Colonic mucosa (tissue), 4 donors: ENCODE measurements around the gene SUCLG1. TPM values are rescaled to one million over a fixed set of nuclear protein-coding genes. Genes with fewer than 3 reads are reported as not detected.
A peak's percentile ranks its signal among the peaks of the same experiment; 100 is the strongest.

Experiments
- DNase-seq: peaks from one replicate; pipeline ENCODE4 v3.0.0-alpha.2; 2020
- H3K27ac ChIP-seq: fragments of 200-600 bp; one replicate; pipeline ENCODE4 v1.8.0; 2021
- H3K27me3 ChIP-seq: fragments of 200-600 bp; one replicate; pipeline ENCODE4 v1.8.0; 2021
- H3K36me3 ChIP-seq: fragments of 200-600 bp; one replicate; pipeline ENCODE4 v1.8.0; 2021
- H3K4me1 ChIP-seq: fragments of 200-600 bp; one replicate; pipeline ENCODE4 v1.8.0; 2021; ENCODE audit warnings: mild to moderate bottlenecking
- H3K4me3 ChIP-seq: fragments of 200-600 bp; one replicate; pipeline ENCODE4 v1.8.0; 2021
- H3K9ac ChIP-seq, 2 donors: one replicate each; pipeline ENCODE4 v1.7.0; 2013; ENCODE audit warnings: control low read depth in 2 of 2, low read depth in 2 of 2, low read length in 2 of 2
- H3K9me3 ChIP-seq: fragments of 200-600 bp; one replicate; pipeline ENCODE4 v1.8.0; 2021
- intact Hi-C: fragments of 100-400 bp; cut with DNase I; formaldehyde crosslinking; loops from one replicate; pipeline ENCODE4 v1.14.1; 2022
- total RNA-seq, 2 donors: library from RNA; stranded (reverse); fragmentation: NEBNext Ultra II Directional in 1 of 2; extraction: Animal tissue kit (Norgen Biotek cat#: 25700) in 1 of 2; gene quantifications; one replicate each; pipeline ENCODE4 v1.2.1, GENCODE V29; 2021
- TF ChIP-seq, protein P1 (sequence below): fragments of 200-600 bp; IDR thresholded peaks from one replicate; pipeline ENCODE4 v1.8.0; 2022; ENCODE audit warnings: antibody characterized with exemption, mild to moderate bottlenecking
- donor health status: healthy.
- donor health status: DM: no; HTN: no; CAD: no.
- donor health status: DM: no; HTN: no; CAD: no.

The SUCLG1 gene
- total RNA-seq, 2 donors from 2014 or later, result 249 to 253 TPM

DNA sequence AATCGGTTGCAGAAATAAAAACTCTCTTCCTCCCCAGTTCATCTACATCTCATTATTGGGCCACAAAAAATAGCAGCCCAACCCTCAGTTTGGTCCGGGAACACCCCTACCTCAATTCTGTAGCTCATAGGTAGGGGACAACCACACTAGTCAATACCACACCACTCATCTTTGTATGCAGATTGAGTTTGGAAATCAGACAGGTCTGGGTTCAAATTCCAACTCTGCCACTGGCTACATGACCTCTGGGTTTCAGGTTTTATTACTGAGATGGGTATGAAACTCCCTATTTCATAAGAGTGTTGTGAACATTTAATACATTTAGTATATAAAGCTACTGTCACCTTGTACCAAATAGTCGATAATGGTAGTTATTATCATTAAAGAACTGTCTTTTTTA is 2.2 kb upstream of the SUCLG1 start:
- no peak overlapping the region for H3K27ac ChIP-seq
- H3K27me3 ChIP-seq, result no peaks in the 10 kb centered on the region
- peaks cover 5% of the 10 kb centered on the region for H3K4me1 ChIP-seq
- no peaks in the 10 kb centered on the region for H3K9me3 ChIP-seq
- no peaks in the 10 kb centered on the region for H3K36me3 ChIP-seq
- no peak overlapping the region for H3K4me3 ChIP-seq
- intact Hi-C loops, result no loop called here
- TF ChIP-seq, protein P1, sequence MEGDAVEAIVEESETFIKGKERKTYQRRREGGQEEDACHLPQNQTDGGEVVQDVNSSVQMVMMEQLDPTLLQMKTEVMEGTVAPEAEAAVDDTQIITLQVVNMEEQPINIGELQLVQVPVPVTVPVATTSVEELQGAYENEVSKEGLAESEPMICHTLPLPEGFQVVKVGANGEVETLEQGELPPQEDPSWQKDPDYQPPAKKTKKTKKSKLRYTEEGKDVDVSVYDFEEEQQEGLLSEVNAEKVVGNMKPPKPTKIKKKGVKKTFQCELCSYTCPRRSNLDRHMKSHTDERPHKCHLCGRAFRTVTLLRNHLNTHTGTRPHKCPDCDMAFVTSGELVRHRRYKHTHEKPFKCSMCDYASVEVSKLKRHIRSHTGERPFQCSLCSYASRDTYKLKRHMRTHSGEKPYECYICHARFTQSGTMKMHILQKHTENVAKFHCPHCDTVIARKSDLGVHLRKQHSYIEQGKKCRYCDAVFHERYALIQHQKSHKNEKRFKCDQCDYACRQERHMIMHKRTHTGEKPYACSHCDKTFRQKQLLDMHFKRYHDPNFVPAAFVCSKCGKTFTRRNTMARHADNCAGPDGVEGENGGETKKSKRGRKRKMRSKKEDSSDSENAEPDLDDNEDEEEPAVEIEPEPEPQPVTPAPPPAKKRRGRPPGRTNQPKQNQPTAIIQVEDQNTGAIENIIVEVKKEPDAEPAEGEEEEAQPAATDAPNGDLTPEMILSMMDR, result no peak
- H3K9ac ChIP-seq, result no peak overlapping the region
- no peak for DNase-seq

DNA sequence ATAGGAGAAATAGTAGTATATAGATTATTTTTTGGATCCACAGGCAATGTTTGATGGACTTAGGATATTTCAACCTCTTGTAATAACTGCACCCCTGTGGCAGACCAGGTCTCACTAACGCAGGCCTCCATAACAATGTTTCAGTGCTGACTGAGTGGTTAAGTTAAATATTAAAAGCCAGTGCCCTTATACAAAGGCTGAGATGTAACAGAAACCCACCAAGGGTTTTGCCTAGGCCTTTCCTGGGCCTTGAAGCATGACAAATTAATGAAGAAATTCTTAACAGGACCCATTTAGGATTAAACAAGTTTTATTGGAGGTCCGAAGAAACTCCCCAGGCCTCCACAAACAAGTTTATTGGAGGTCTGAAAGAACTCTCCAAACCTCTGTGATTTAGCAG is 1.6 kb upstream of the SUCLG1 start:
- no peak overlapping the region for H3K27ac ChIP-seq
- TF ChIP-seq, protein P1, result no peak
- no peaks in the 10 kb centered on the region for H3K27me3 ChIP-seq
- peaks cover 5% of the 10 kb centered on the region for H3K4me1 ChIP-seq
- no peaks in the 10 kb centered on the region for H3K9me3 ChIP-seq
- H3K9ac ChIP-seq, result no peak overlapping the region
- H3K4me3 ChIP-seq, result no peak overlapping the region
- DNase-seq, result no peak
- no peaks in the 10 kb centered on the region for H3K36me3 ChIP-seq
- intact Hi-C loops, result no loop called here

DNA sequence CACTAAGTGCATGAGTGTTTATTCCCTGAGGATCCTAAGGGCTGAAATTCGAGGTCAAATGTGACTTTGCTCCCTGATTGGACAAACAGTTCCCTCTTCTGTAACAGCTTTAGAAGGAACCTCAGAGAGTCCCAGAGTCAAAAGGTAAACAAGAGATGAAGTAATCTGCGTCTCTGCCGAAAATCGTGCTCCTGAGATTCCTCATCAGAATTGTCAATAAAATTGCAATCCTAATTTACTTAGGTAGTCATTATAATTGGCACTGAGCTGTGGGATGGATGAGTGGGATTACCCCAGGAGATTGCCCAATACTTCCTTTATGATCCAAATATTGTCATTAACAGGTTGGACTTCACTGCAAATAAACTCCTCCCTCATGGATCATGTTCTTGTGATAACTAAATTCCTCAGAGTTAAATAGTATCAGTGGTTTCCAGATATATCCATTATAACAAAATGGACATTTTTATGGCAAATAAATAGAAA is 907 bp upstream of the SUCLG1 start:
- Histone ChIP-seq H3K4me1 (peaks cover 5% of the 10 kb centered on the region), H3K9me3 (no peaks in the 10 kb centered on the region), H3K27ac (peak overlapping the region; percentile 81), H3K4me3 (peak overlapping the region; percentile 77), H3K36me3 (no peaks in the 10 kb centered on the region), H3K27me3 (no peaks in the 10 kb centered on the region), H3K9ac (peak overlapping the region; percentile 92 to 97)
- TF ChIP-seq, protein P1, result no peak
- intact Hi-C loops, result no loop called here
- DNase-seq, result no peak

DNA sequence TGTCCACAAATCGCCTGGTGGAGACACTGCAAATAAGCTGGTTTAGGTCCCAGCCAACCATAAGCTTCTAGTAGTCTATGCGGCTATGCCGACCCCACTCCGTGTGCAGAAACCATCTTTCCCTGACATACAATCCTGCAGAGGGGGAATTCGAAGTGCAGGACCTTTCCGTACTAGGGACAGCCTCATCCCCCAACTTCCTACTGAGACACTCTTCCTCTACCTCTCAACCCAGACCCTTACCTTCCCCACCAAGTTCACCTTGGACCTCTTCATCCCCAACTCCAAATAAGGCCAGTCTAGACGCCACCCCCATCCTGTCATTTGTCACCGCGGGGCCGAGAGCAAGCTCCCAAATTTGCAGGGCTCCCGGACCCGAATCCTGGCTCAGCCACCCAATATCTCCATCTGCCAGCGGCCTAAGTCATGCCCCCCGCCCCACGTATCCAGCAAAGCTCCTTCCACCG is 496 bp downstream of the SUCLG1 start:
- peak; percentile 51 for DNase-seq
- Histone ChIP-seq H3K36me3 (no peaks in the 10 kb centered on the region), H3K4me1 (peaks cover 5% of the 10 kb centered on the region), H3K4me3 (peak overlapping the region; percentile 77), H3K27me3 (no peaks in the 10 kb centered on the region), H3K9me3 (no peaks in the 10 kb centered on the region), H3K27ac (peak overlapping the region; percentile 81), H3K9ac (peak overlapping the region; percentile 92 to 97)
- intact Hi-C loops, result no loop called here
- TF ChIP-seq, protein P1, result no peak

DNA sequence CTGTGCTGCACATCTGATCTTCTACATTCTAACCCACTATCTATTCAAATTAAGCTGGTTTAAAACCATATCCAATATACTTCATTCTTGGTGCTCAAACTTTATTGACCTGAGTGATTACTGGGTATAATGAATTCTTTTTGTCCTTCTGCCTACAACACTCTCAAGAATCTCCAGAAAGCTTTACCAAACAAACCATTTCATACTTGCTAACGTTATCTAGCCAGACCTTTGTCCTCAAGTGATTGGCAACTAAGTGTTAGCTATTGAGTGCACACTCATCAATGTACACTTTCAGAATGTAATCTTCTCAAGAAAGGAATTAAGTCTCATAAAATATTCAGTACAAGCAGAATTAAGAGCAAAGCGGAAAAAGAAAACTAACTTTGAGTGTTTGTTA is 1.4 kb downstream of the SUCLG1 start:
- peaks cover 5% of the 10 kb centered on the region for H3K4me1 ChIP-seq
- peak overlapping the region; percentile 77 for H3K4me3 ChIP-seq
- no peaks in the 10 kb centered on the region for H3K9me3 ChIP-seq
- H3K36me3 ChIP-seq, result no peaks in the 10 kb centered on the region
- H3K27ac ChIP-seq, result no peak overlapping the region
- TF ChIP-seq, protein P1, result no peak
- H3K9ac ChIP-seq, result peak overlapping the region in 1 of 2 donors; percentile 97
- no peaks in the 10 kb centered on the region for H3K27me3 ChIP-seq
- DNase-seq, result no peak
- intact Hi-C loops, result no loop called here
